ENCODE results near the gene TRIL.

The TRIL gene

GRCh38 chr7:28904578-28905048 lies 53.5 kb downstream of the TRIL start:
- Histone ChIP-seq H3K4me3 (peak overlapping the region in 3 of 7 experiments; percentile 2 to 14 (median 7)), H3K27ac (peak overlapping the region in 2 of 21 experiments; percentile 2 to 33)

DNA sequence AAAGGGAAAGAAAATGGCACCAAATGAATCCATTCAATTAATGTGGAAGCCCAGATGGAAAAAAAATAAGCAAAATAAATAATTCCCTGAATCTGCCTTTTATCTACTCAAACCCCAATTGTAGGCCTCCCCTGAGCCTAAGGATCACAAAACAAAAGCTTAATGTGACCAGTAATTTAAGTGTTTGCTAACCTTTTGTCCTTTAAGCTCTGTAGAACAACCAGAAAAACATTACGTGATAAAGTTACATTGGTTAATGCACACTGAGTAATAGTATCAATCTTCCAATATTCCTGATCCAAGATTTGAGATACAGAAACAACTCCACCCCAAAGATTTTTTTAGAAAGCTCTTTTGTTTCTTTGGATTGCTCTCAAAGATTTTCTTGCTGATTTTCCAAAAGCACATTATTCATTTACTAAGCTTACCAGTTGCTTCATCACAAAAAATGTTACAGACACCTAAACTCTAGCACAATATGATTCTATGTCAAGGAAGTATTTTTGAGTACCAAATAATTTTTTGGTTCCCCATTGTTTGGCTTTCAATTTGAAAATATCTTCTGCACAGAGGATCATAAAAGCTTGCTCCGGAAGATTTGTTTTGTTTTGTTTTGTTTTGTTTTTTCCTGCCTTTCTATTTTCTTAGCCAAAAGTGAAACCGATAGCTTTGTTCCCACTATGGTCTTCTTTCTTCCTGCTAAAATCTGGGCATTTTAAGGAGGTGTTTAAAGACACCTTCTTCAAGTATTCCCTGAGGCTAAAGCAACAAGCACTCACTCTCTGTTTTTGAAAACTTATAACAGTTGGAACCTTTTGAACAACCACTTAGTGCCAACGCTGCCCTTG lies 54.2 kb downstream of the TRIL start:
- H3K27ac ChIP-seq = peak overlapping the region in 3 of 21 experiments; percentile 2 to 43 (median 33)

More for the DNA sequence above, 54.2 kb downstream of the TRIL start:
- peak overlapping the region in 3 of 7 experiments; percentile 2 to 14 (median 7) for H3K4me3 ChIP-seq
